ENCODE data around the gene FNDC5. TPM values are rescaled to one million over a fixed set of nuclear protein-coding genes. Genes with fewer than 3 reads are reported as not detected.

Gene FNDC5
- total and polyA plus RNA-seq, 9 of the 15 experiments (the other 6 are each of a cell fraction or from before 2014, with no cell fraction given) = 0.06 to 2.1 (median 0.22) TPM

DNA sequence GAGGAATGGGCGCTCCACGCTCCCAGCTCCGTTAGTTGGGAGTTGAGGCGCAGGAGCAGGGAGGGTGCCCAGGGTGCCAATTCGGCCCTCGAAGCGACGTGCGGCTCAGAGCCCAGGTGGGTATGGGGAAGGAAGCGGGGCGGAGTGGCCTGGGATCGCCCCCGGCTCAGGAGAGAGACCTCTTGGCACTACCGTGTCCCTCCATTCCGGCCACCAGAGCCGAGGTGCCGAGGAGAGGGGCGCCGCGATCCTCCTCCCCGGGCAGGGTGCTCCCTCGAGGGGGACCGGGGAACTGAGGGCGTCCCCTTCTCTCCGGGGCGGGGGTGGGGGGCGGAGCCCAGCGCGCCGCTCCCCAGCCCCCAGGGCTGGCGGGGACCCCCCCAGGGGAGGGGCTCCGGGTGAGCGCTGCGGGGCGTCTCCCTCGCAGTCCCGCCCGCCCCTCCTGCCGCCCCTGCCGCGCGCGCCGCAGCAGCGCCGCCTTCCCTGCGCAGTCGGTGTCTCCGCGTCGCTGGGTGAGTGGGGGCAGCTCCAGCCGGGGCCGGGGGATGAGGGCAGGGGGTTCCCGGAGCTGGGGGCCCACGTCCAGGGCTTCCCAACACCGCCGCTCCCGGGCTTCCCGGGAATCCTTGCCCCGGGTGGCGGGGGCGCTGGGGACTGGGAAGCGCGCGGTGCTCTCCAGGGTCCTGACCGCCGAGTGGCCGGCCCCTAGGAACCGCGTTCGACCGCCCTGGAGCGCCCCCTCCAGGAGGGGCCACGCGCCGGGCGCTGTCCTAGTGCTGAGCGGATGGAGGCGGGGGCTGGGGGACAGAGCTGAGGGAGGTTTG is 15.5 kb upstream of the FNDC5 start, which contains the start of gene HPCA (continued):
- TF ChIP-seq MCM2 (IDR thresholded peaks at IDR 0.05; ENCODE audit: low read depth) (no peak), NFRKB (IDR thresholded peaks at IDR 0.05; ENCODE audit: low read depth) (no peak), ZNF395 (CRISPR knock-in tag; IDR thresholded peaks at IDR 0.05) (peak; percentile 97), GATAD2B (IDR thresholded peaks at IDR 0.05; ENCODE audit: borderline replicate concordance) (no peak; the same call in 1 of the 2 replicates), EHMT2 (IDR thresholded peaks at IDR 0.05) (peak; percentile 100), RHOXF2B (CRISPR knock-in tag; conservative IDR thresholded peaks at IDR 0.05) (no peak), GTF2A2 (tag; IDR thresholded peaks at IDR 0.05) (no peak), ILK (tag; IDR thresholded peaks at IDR 0.05; ENCODE audit: borderline replicate concordance, low read depth) (no peak), GABPB1 (CRISPR knock-in tag; IDR thresholded peaks at IDR 0.05) (peak; percentile 93), NR3C1 (CRISPR knock-in tag; IDR thresholded peaks at IDR 0.05) (peak; percentile 100), ZSCAN29 (IDR thresholded peaks at IDR 0.05) (no peak), GATA2 (CRISPR knock-in tag; IDR thresholded peaks at IDR 0.05) (peak; percentile 67), XRCC3 (IDR thresholded peaks at IDR 0.05) (no peak), ZNF764 (CRISPR knock-in tag; IDR thresholded peaks at IDR 0.05; ENCODE audit: low read depth) (no peak), SMAD2 (IDR thresholded peaks at IDR 0.05; ENCODE audit: low read depth, low read length) (no peak), ZNF830 (CRISPR knock-in tag; IDR thresholded peaks at IDR 0.05) (no peak), TFAM (CRISPR knock-in tag; conservative IDR thresholded peaks at IDR 0.05) (no peak), DMBX1 (CRISPR knock-in tag; IDR thresholded peaks at IDR 0.05; ENCODE audit: borderline replicate concordance) (peak; percentile 98), ZNF444 (CRISPR knock-in tag; IDR thresholded peaks at IDR 0.05) (no peak), ZNF311 (CRISPR knock-in tag; IDR thresholded peaks at IDR 0.05) (peak; percentile 80), ZNF77 (CRISPR knock-in tag; IDR thresholded peaks at IDR 0.05) (no peak)
- TF ChIP-seq, protein P1, sequence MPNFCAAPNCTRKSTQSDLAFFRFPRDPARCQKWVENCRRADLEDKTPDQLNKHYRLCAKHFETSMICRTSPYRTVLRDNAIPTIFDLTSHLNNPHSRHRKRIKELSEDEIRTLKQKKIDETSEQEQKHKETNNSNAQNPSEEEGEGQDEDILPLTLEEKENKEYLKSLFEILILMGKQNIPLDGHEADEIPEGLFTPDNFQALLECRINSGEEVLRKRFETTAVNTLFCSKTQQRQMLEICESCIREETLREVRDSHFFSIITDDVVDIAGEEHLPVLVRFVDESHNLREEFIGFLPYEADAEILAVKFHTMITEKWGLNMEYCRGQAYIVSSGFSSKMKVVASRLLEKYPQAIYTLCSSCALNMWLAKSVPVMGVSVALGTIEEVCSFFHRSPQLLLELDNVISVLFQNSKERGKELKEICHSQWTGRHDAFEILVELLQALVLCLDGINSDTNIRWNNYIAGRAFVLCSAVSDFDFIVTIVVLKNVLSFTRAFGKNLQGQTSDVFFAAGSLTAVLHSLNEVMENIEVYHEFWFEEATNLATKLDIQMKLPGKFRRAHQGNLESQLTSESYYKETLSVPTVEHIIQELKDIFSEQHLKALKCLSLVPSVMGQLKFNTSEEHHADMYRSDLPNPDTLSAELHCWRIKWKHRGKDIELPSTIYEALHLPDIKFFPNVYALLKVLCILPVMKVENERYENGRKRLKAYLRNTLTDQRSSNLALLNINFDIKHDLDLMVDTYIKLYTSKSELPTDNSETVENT (CRISPR knock-in tag; IDR thresholded peaks at IDR 0.05) = no peak
- TF ChIP-seq, protein P2, sequence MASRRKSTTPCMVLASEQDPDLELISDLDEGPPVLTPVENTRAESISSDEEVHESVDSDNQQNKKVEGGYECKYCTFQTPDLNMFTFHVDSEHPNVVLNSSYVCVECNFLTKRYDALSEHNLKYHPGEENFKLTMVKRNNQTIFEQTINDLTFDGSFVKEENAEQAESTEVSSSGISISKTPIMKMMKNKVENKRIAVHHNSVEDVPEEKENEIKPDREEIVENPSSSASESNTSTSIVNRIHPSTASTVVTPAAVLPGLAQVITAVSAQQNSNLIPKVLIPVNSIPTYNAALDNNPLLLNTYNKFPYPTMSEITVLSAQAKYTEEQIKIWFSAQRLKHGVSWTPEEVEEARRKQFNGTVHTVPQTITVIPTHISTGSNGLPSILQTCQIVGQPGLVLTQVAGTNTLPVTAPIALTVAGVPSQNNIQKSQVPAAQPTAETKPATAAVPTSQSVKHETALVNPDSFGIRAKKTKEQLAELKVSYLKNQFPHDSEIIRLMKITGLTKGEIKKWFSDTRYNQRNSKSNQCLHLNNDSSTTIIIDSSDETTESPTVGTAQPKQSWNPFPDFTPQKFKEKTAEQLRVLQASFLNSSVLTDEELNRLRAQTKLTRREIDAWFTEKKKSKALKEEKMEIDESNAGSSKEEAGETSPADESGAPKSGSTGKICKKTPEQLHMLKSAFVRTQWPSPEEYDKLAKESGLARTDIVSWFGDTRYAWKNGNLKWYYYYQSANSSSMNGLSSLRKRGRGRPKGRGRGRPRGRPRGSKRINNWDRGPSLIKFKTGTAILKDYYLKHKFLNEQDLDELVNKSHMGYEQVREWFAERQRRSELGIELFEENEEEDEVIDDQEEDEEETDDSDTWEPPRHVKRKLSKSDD (conservative IDR thresholded peaks at IDR 0.05; ENCODE audit: low read length) = no peak

Measured in K562 (cell line).